IMR-90 (cell line): ENCODE data around the gene FAT1. TPM values are rescaled to one million over a fixed set of nuclear protein-coding genes. Genes with fewer than 3 reads are reported as not detected.

Experiments
- ATAC-seq: fragments of 200-7000 bp; cut with Tn5 transposase; 2 replicates; pipeline ENCODE4 v1.9.1; 2020; ENCODE audit warnings: low read depth, mild to moderate bottlenecking, moderate library complexity
- BruUV-seq: library from RNA; stranded (reverse); fragments of 400-500 nt; replicated peaks from 2 replicates; lab custom pipeline; 2021; lab: Mats Ljungman, UMichigan
- CTCF ChIA-PET: fragments of 300-600 bp; formaldehyde crosslinking; extraction: SDS; loops from one replicate; lab custom pipeline; 2021; ENCODE audit warnings: antibody characterized with exemption; lab: Yijun Ruan, JAX
- POLR2A ChIA-PET: fragments of 300-600 bp; sonication (Branson Sonifier 250); formaldehyde crosslinking; loops from one replicate; lab custom pipeline; 2022; ENCODE audit warnings: antibody characterized with exemption; ENCODE audit not compliant: unreplicated experiment; lab: Charles Lee
- DNase-seq: peaks from one replicate; pipeline ENCODE4 v3.0.0; 2013
- H2AFZ ChIP-seq: replicated peaks from 2 replicates; pipeline ENCODE3; 2013; ENCODE audit warnings: low read length, mild to moderate bottlenecking; ENCODE audit not compliant: poor library complexity
- H2AK5ac ChIP-seq: 2 replicates; pipeline ENCODE4 v1.6.1; 2013; ENCODE audit warnings: low read depth, low read length, inconsistent platforms
- H2AK9ac ChIP-seq: replicated peaks from 2 replicates; pipeline ENCODE3; 2013; ENCODE audit warnings: mild to moderate bottlenecking, low read depth, low read length, moderate library complexity; ENCODE audit not compliant: poor library complexity
- H2BK120ac ChIP-seq: 2 replicates; pipeline ENCODE4 v1.6.1; 2013; ENCODE audit warnings: low read depth, low read length, inconsistent platforms
- H2BK15ac ChIP-seq: 3 replicates; pipeline ENCODE4 v1.6.1; 2013; ENCODE audit warnings: low read depth, low read length, inconsistent platforms
- H2BK20ac ChIP-seq: 2 replicates; pipeline ENCODE4 v1.6.1; 2013; ENCODE audit warnings: low read depth, mild to moderate bottlenecking, inconsistent platforms, low read length, moderate library complexity
- H2BK5ac ChIP-seq: 2 replicates; pipeline ENCODE4 v1.6.1; 2013; ENCODE audit warnings: mild to moderate bottlenecking, low read depth, low read length, inconsistent platforms; ENCODE audit not compliant: poor library complexity, severe bottlenecking
- H3K14ac ChIP-seq: replicated peaks from 2 replicates; pipeline ENCODE4 v1.6.1; 2013; ENCODE audit warnings: low read depth, low read length, inconsistent platforms
- H3K18ac ChIP-seq: 2 replicates; pipeline ENCODE4 v1.6.1; 2013; ENCODE audit warnings: low read depth, low read length, control low read depth
- H3K23ac ChIP-seq: 2 replicates; pipeline ENCODE4 v1.6.1; 2013; ENCODE audit warnings: low read depth, low read length, inconsistent platforms
- H3K27ac ChIP-seq: 2 replicates; pipeline ENCODE4 v1.5.1; 2013; ENCODE audit warnings: mild to moderate bottlenecking, control low read depth, low read length; ENCODE audit not compliant: insufficient read depth
- H3K27me3 ChIP-seq: 2 replicates; pipeline ENCODE4 v1.6.1; 2013; ENCODE audit warnings: low read length; ENCODE audit not compliant: control insufficient read depth, insufficient read depth
- H3K36me3 ChIP-seq: 2 replicates; pipeline ENCODE4 v1.6.1; 2013; ENCODE audit warnings: low read length, mixed read lengths; ENCODE audit not compliant: control insufficient read depth, insufficient read depth
- H3K4ac ChIP-seq: 2 replicates; pipeline ENCODE4 v1.6.1; 2013; ENCODE audit warnings: low read depth, low read length, inconsistent platforms
- H3K4me1 ChIP-seq: 2 replicates; pipeline ENCODE4 v1.6.1; 2013; ENCODE audit warnings: low read length, mixed read lengths; ENCODE audit not compliant: control insufficient read depth, insufficient read depth
- H3K4me2 ChIP-seq: 2 replicates; pipeline ENCODE4 v1.6.1; 2013; ENCODE audit warnings: low read depth, mild to moderate bottlenecking, control low read depth, low read length, moderate library complexity
- H3K4me3 ChIP-seq: 2 replicates; pipeline ENCODE4 v1.5.1; 2013; ENCODE audit warnings: low read depth, mild to moderate bottlenecking, control low read depth, low read length, moderate library complexity; ENCODE audit not compliant: insufficient read depth
- H3K56ac ChIP-seq: 2 replicates; pipeline ENCODE4 v1.6.1; 2013; ENCODE audit warnings: low read length, inconsistent platforms; ENCODE audit not compliant: insufficient read depth; ENCODE audit errors: extremely low read depth
- H3K79me1 ChIP-seq, 2 experiments: 2 replicates each; pipeline ENCODE4 v1.6.1; 2013; ENCODE audit warnings: low read length in 2 of 2, inconsistent platforms in 1 of 2, low read depth in 1 of 2
- H3K9ac ChIP-seq: 2 replicates; pipeline ENCODE4 v1.6.1; 2013; ENCODE audit warnings: low read depth, low read length, control low read depth
- H3K9me1 ChIP-seq: 2 replicates; pipeline ENCODE4 v1.6.1; 2013; ENCODE audit warnings: low read length, inconsistent platforms; ENCODE audit not compliant: insufficient read depth
- H3K9me3 ChIP-seq: 2 replicates; pipeline ENCODE4 v1.6.1; 2013; ENCODE audit warnings: low read length; ENCODE audit not compliant: control insufficient read depth, insufficient read depth
- H4K20me1 ChIP-seq: 2 replicates; pipeline ENCODE4 v1.6.1; 2013; ENCODE audit warnings: low read length, inconsistent platforms; ENCODE audit not compliant: insufficient read depth
- H4K5ac ChIP-seq: 2 replicates; pipeline ENCODE4 v1.6.1; 2013; ENCODE audit warnings: mild to moderate bottlenecking, low read depth, low read length, control low read depth
- H4K8ac ChIP-seq, 2 experiments: 2 replicates each; pipeline ENCODE4 v1.6.1; 2013; ENCODE audit warnings: low read depth in 2 of 2, low read length in 2 of 2, control low read depth in 1 of 2, inconsistent platforms in 1 of 2
- H4K91ac ChIP-seq: 2 replicates; pipeline ENCODE4 v1.6.1; 2013; ENCODE audit warnings: low read depth, low read length, inconsistent platforms; ENCODE audit not compliant: insufficient read depth
- BHLHE40 ChIP-seq: fragments of 150-350 bp; IDR thresholded peaks from 2 replicates; pipeline ENCODE4 v1.6.1; 2016; ENCODE audit warnings: mild to moderate bottlenecking, low read depth, low read length
- CEBPB ChIP-seq: IDR thresholded peaks from 2 replicates; pipeline ENCODE4 v1.6.1; 2012; ENCODE audit warnings: low read depth, low read length, improper control_type of control experiment
- CHD1 ChIP-seq: IDR thresholded peaks from 2 replicates; pipeline ENCODE4 v1.6.1; 2012; ENCODE audit warnings: low read depth, low read length, improper control_type of control experiment
- ELK1 ChIP-seq: fragments of 150-350 bp; IDR thresholded peaks from 2 replicates; pipeline ENCODE4 v1.6.1; 2016; ENCODE audit warnings: low read depth, mild to moderate bottlenecking, low read length, moderate library complexity, borderline replicate concordance
- FOS ChIP-seq: fragments of 150-350 bp; IDR thresholded peaks from 2 replicates; pipeline ENCODE4 v1.6.1; 2016; ENCODE audit warnings: low read depth, low read length
- MAFK ChIP-seq: IDR thresholded peaks from 2 replicates; pipeline ENCODE4 v1.6.1; 2012; ENCODE audit warnings: low read depth, low read length, improper control_type of control experiment
- MAZ ChIP-seq: IDR thresholded peaks from 2 replicates; pipeline ENCODE4 v1.6.1; 2012; ENCODE audit warnings: low read depth, mild to moderate bottlenecking, low read length, improper control_type of control experiment, moderate library complexity, borderline replicate concordance
- MXI1 ChIP-seq: IDR thresholded peaks from 2 replicates; pipeline ENCODE4 v1.6.1; 2012; ENCODE audit warnings: low read depth, mild to moderate bottlenecking, low read length, moderate library complexity, borderline replicate concordance
- NFE2L2 ChIP-seq: fragments of 150-350 bp; IDR thresholded peaks from 2 replicates; pipeline ENCODE4 v1.6.1; 2016; ENCODE audit warnings: low read depth, mild to moderate bottlenecking, low read length
- POLR2A ChIP-seq: IDR thresholded peaks from 2 replicates; pipeline ENCODE4 v1.6.1; 2012; ENCODE audit warnings: mild to moderate bottlenecking, low read depth, low read length
- RAD21 ChIP-seq: IDR thresholded peaks from 2 replicates; pipeline ENCODE4 v1.6.1; 2012; ENCODE audit warnings: low read length, improper control_type of control experiment
- RCOR1 ChIP-seq: IDR thresholded peaks from 2 replicates; pipeline ENCODE4 v1.6.1; 2012; ENCODE audit warnings: mild to moderate bottlenecking, low read length, improper control_type of control experiment; ENCODE audit not compliant: insufficient replicate concordance
- RFX5 ChIP-seq: IDR thresholded peaks from 2 replicates; pipeline ENCODE4 v1.8.0; 2012; ENCODE audit warnings: low read depth, mild to moderate bottlenecking, low read length, moderate library complexity
- SMC3 ChIP-seq: fragments of 150-350 bp; IDR thresholded peaks from 2 replicates; pipeline ENCODE4 v1.6.1; 2016; ENCODE audit warnings: low read depth, mild to moderate bottlenecking, antibody characterized with exemption, low read length, moderate library complexity
- WGBS, 2 experiments: methylation state at CpG; one replicate each; pipeline versions ENCODE4 v1.1.5 to v1.1.7; 2013; ENCODE audit warnings: missing lambda C conversion rate in 2 of 2; ENCODE audit not compliant: insufficient read length in 1 of 2; ENCODE audit errors: extremely low coverage in 2 of 2; 5-methylcytosine and 5-hydroxymethylcytosine counted together
- dilution Hi-C: fragments of 300-500 bp; cut with HindIII; formaldehyde crosslinking; loops from one replicate; pipeline ENCODE4 v1.14.3; 2018; ENCODE audit warnings: low sequenced_read_pairs; ENCODE audit not compliant: unreplicated experiment
- in situ Hi-C: fragments of 300-500 bp; cut with MboI; formaldehyde crosslinking; loops from 3 replicates; pipeline ENCODE4 v1.14.3; 2019; ENCODE audit warnings: low sequenced_read_pairs, inconsistent platforms, mixed read lengths
- intact Hi-C: fragments of 100-400 bp; cut with micrococcal nuclease; formaldehyde crosslinking; loops from 2 replicates; pipeline ENCODE4 v1.10.0; 2022
- polyA plus RNA-seq, 3 experiments: library from polyadenylated mRNA; depleted of rRNA; stranded (reverse); fragments of >200 nt; gene quantifications; 2 replicates each; pipeline ENCODE4 v1.2.3, GENCODE V29; 2012; ENCODE audit warnings: low replicate concordance in 1 of 3
- total RNA-seq: library from RNA; depleted of rRNA; stranded (reverse); fragments of >200 nt; gene quantifications from 2 replicates; pipeline ENCODE4 v1.2.3, GENCODE V29; 2012
- TF ChIP-seq, protein P1 (sequence below): conservative IDR thresholded peaks from 2 replicates; pipeline ENCODE4 v1.5.1; 2012; ENCODE audit warnings: mild to moderate bottlenecking, low read depth, low read length, improper control_type of control experiment
- TF ChIP-seq, protein P2 (sequence below): fragments of 150-350 bp; IDR thresholded peaks from 2 replicates; pipeline ENCODE4 v1.6.1; 2017; ENCODE audit warnings: mild to moderate bottlenecking, antibody characterized with exemption, low read length, low read depth

The FAT1 gene
- total and polyA plus RNA-seq, 2 of the 4 experiments (the other 2 are of a cell fraction) = 156 to 519 TPM

GRCh38 chr4:186623546-186623945 lies 100.1 kb downstream of the FAT1 start:
- peak overlapping the region; percentile 90 for H3K4ac ChIP-seq
- ATAC-seq = no peak
- peaks cover 40 to 77% of the 10 kb centered on the region in 2 experiments for H3K79me1 ChIP-seq
- peak overlapping the region; percentile 61; the same call in 1 of the 2 replicates for H4K5ac ChIP-seq
- H3K9me1 ChIP-seq = peaks cover 32% of the 10 kb centered on the region
- peak overlapping the region; percentile 94 for H2AK5ac ChIP-seq
- H3K18ac ChIP-seq = peak overlapping the region; percentile 62
- intact Hi-C loops = no loop called here
- H2BK15ac ChIP-seq = peak overlapping the region; percentile 22; the same call in 2 of the 3 replicates
- H4K91ac ChIP-seq = peak overlapping the region; percentile 81
- TF ChIP-seq BHLHE40 = no peak
- TF ChIP-seq ELK1 = no peak
- no peak for TF ChIP-seq FOS
- TF ChIP-seq CEBPB = no peak
- TF ChIP-seq MAZ = no peak
- TF ChIP-seq SMC3 = no peak
- TF ChIP-seq MXI1 = no peak
- no peak for TF ChIP-seq POLR2A
- TF ChIP-seq CHD1 = no peak
- no peak for TF ChIP-seq NFE2L2
- no peak for TF ChIP-seq RFX5
- no peak for TF ChIP-seq RCOR1
- TF ChIP-seq, protein P1, sequence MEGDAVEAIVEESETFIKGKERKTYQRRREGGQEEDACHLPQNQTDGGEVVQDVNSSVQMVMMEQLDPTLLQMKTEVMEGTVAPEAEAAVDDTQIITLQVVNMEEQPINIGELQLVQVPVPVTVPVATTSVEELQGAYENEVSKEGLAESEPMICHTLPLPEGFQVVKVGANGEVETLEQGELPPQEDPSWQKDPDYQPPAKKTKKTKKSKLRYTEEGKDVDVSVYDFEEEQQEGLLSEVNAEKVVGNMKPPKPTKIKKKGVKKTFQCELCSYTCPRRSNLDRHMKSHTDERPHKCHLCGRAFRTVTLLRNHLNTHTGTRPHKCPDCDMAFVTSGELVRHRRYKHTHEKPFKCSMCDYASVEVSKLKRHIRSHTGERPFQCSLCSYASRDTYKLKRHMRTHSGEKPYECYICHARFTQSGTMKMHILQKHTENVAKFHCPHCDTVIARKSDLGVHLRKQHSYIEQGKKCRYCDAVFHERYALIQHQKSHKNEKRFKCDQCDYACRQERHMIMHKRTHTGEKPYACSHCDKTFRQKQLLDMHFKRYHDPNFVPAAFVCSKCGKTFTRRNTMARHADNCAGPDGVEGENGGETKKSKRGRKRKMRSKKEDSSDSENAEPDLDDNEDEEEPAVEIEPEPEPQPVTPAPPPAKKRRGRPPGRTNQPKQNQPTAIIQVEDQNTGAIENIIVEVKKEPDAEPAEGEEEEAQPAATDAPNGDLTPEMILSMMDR = no peak
- TF ChIP-seq, protein P2, sequence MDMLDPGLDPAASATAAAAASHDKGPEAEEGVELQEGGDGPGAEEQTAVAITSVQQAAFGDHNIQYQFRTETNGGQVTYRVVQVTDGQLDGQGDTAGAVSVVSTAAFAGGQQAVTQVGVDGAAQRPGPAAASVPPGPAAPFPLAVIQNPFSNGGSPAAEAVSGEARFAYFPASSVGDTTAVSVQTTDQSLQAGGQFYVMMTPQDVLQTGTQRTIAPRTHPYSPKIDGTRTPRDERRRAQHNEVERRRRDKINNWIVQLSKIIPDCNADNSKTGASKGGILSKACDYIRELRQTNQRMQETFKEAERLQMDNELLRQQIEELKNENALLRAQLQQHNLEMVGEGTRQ = no peak
- no peak for TF ChIP-seq MAFK
- TF ChIP-seq RAD21 = no peak
- H3K23ac ChIP-seq = peak overlapping the region; percentile 62
- peak overlapping the region; percentile 66 for H3K27ac ChIP-seq
- H3K27me3 ChIP-seq = no peaks in the 10 kb centered on the region
- H2BK5ac ChIP-seq = peak overlapping the region; percentile 86
- H2AFZ ChIP-seq = no peak overlapping the region
- no peaks in the 10 kb centered on the region for H3K9me3 ChIP-seq
- WGBS, 2 experiments = 100% methylated on average over 3 of the region's 5 CpGs; no CpG with 5 or more reads in 1 of the 2 experiments
- in situ Hi-C loops = no loop called here
- H3K9ac ChIP-seq = peak overlapping the region; percentile 10; the same call in 1 of the 2 replicates
- H2BK20ac ChIP-seq = peak overlapping the region; percentile 77
- H3K56ac ChIP-seq = peak overlapping the region; percentile 24; the same call in 1 of the 2 replicates
- CTCF ChIA-PET = no interaction called here
- peak overlapping the region; percentile 80 for H2BK120ac ChIP-seq
- no peak for DNase-seq
- H3K4me2 ChIP-seq = no peak overlapping the region
- POLR2A ChIA-PET = no interaction called here
- H3K4me3 ChIP-seq = no peak overlapping the region
- peak overlapping the region; percentile 29 to 69; a peak in 3 of 4 replicates for H4K8ac ChIP-seq
- peaks cover 16% of the 10 kb centered on the region for H3K4me1 ChIP-seq
- dilution Hi-C loops = no loop called here
- peaks cover 56% of the 10 kb centered on the region for H4K20me1 ChIP-seq
- peaks cover 60% of the 10 kb centered on the region for H3K36me3 ChIP-seq
- no peak overlapping the region for H2AK9ac ChIP-seq
- H3K14ac ChIP-seq = peak overlapping the region; percentile 61
- BruUV-seq = no TSS peak
